ENCODE measurements around the gene CACNA1S.

CACNA1S gene

GRCh38 chr1:201074018-201074417, 38.2 kb downstream of the CACNA1S start:
- Histone ChIP-seq H3K9me3 (no peaks in the 10 kb centered on the region), H3K4me1 (no peaks in the 10 kb centered on the region), H3K36me3 (no peaks in the 10 kb centered on the region), H3K27me3 (no peaks in the 10 kb centered on the region; the same call in 1 of the 2 replicates), H3K4me3 (ENCODE audit: low read depth, low read length) (no peak overlapping the region)
- DNase-seq = no peak
- TF ChIP-seq, protein P1, sequence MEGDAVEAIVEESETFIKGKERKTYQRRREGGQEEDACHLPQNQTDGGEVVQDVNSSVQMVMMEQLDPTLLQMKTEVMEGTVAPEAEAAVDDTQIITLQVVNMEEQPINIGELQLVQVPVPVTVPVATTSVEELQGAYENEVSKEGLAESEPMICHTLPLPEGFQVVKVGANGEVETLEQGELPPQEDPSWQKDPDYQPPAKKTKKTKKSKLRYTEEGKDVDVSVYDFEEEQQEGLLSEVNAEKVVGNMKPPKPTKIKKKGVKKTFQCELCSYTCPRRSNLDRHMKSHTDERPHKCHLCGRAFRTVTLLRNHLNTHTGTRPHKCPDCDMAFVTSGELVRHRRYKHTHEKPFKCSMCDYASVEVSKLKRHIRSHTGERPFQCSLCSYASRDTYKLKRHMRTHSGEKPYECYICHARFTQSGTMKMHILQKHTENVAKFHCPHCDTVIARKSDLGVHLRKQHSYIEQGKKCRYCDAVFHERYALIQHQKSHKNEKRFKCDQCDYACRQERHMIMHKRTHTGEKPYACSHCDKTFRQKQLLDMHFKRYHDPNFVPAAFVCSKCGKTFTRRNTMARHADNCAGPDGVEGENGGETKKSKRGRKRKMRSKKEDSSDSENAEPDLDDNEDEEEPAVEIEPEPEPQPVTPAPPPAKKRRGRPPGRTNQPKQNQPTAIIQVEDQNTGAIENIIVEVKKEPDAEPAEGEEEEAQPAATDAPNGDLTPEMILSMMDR (IDR thresholded peaks at IDR 0.05; ENCODE audit: low read depth, low read length) = no peak

DNA sequence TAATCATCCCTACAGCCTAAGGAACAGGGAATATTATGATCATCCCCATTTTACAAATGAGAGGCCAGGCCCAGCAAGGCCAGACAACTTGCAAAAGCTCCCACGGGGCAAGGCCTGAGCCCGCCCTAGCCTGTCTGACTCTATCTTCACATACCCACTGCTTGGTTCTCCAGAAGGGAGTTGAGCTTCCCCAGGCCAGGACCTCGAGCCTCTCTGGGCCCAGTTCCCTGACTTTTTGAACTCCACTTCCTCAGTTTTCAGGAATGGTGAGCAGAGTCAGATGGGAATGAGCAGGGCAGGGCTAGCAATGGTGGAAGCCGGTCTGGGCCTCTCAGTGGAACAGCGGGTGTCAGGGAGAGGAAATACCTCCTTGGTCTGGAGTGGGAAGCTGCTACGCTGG, 39.3 kb downstream of the CACNA1S start:
- no peaks in the 10 kb centered on the region; the same call in 1 of the 2 replicates for H3K27me3 ChIP-seq
- H3K36me3 ChIP-seq = no peaks in the 10 kb centered on the region
- DNase-seq = no peak
- H3K4me3 ChIP-seq (ENCODE audit: low read depth, low read length) = no peak overlapping the region
- H3K9me3 ChIP-seq = no peaks in the 10 kb centered on the region
- H3K4me1 ChIP-seq = no peaks in the 10 kb centered on the region
- TF ChIP-seq, protein P1 (IDR thresholded peaks at IDR 0.05; ENCODE audit: low read depth, low read length) = no peak

DNA sequence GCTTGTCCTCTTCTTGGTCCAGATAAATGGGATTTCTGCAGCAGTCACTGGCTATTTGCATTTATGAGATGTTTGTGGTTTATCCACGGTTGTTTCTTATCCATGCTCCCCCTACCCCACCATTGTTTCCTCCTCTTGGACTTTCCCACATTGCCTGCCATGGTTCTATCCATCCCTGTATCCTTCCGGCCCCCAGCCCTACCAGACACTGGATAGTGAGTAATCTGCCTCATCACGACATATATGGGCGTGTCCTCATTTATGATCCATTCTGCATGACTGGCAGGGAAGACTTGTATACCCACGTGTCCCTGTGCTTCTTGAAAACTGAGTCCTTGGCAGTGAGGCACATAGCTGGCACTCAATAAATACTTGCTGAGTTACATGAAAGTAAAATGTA, 40.1 kb downstream of the CACNA1S start:
- TF ChIP-seq, protein P1 (IDR thresholded peaks at IDR 0.05; ENCODE audit: low read depth, low read length) = no peak
- Histone ChIP-seq H3K9me3 (no peaks in the 10 kb centered on the region), H3K27me3 (no peaks in the 10 kb centered on the region; the same call in 1 of the 2 replicates), H3K36me3 (no peaks in the 10 kb centered on the region), H3K4me3 (ENCODE audit: low read depth, low read length) (no peak overlapping the region), H3K4me1 (no peaks in the 10 kb centered on the region)
- no peak for DNase-seq

DNA sequence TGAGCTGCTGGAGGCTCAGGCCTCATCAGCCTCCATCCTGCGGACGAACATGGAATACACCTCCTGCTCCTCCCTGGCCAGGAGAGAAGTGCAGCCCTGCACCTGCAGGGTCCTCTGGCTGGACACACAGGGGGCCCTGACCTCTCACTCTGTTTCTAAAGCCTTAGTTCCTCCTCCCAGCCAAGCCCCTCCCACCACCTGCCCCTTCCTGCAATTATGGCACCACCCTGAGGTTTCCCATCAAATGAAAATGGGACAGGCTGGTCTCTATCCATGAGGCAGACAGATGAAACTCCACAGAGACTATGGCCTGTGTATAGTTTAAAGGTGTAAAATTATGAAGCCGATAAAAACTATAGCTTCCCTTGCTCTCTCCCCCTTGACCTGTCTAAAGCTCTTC, 42.6 kb downstream of the CACNA1S start:
- H3K27me3 ChIP-seq = no peaks in the 10 kb centered on the region; the same call in 1 of the 2 replicates
- no peaks in the 10 kb centered on the region for H3K4me1 ChIP-seq
- H3K36me3 ChIP-seq = no peaks in the 10 kb centered on the region
- TF ChIP-seq, protein P1 (IDR thresholded peaks at IDR 0.05; ENCODE audit: low read depth, low read length) = no peak
- H3K9me3 ChIP-seq = no peaks in the 10 kb centered on the region
- no peak overlapping the region for H3K4me3 ChIP-seq (ENCODE audit: low read depth, low read length)
- no peak for DNase-seq

- Histone ChIP-seq H3K9me3 (no peaks in the 10 kb centered on the region), H3K4me1 (no peaks in the 10 kb centered on the region), H3K4me3 (ENCODE audit: low read depth, low read length) (no peak overlapping the region), H3K36me3 (no peaks in the 10 kb centered on the region), H3K27me3 (no peaks in the 10 kb centered on the region; the same call in 1 of the 2 replicates)
- DNase-seq = no peak
- TF ChIP-seq, protein P1 (IDR thresholded peaks at IDR 0.05; ENCODE audit: low read depth, low read length) = no peak
Measured at GRCh38 chr1:201068976-201069375, 43.2 kb downstream of the CACNA1S start.

- no peaks in the 10 kb centered on the region for H3K36me3 ChIP-seq
- no peaks in the 10 kb centered on the region for H3K4me1 ChIP-seq
- TF ChIP-seq, protein P1 (IDR thresholded peaks at IDR 0.05; ENCODE audit: low read depth, low read length) = no peak
- H3K4me3 ChIP-seq (ENCODE audit: low read depth, low read length) = no peak overlapping the region
- DNase-seq = no peak
- H3K27me3 ChIP-seq = no peaks in the 10 kb centered on the region; the same call in 1 of the 2 replicates
- H3K9me3 ChIP-seq = no peaks in the 10 kb centered on the region
Measured at GRCh38 chr1:201066986-201067385, 45.2 kb downstream of the CACNA1S start.

Measured in BE2C (cell line).